NCI-H2171 treated with DMSO at 0.1 percent for 48 hours (cell line): ENCODE results near the gene TWSG1.
"Not testable (repeated sequence)": the region's sequence is repeated elsewhere in the genome, so short reads cannot be mapped to it uniquely, and the experiment has no call there.

Experiments
- DNase-seq: peaks from one replicate; lab custom pipeline; 2025; lab: John Stamatoyannopoulos, UW

TWSG1 gene

GRCh38 chr18:9335697-9336045 lies 1.1 kb downstream of the TWSG1 start:
- DNase-seq, result no peak

- no peak for DNase-seq
Measured at GRCh38 chr18:9336827-9337226, 2.3 kb downstream of the TWSG1 start.

GRCh38 chr18:9337873-9338272 lies 3.3 kb downstream of the TWSG1 start:
- DNase-seq, result no peak

GRCh38 chr18:9340472-9340871 lies 5.9 kb downstream of the TWSG1 start:
- DNase-seq, result no peak

- DNase-seq, result no peak
Measured at GRCh38 chr18:9343577-9343976, 9.0 kb downstream of the TWSG1 start.

- no peak for DNase-seq
Measured at GRCh38 chr18:9346775-9347174, 12.2 kb downstream of the TWSG1 start.

GRCh38 chr18:9348079-9348671 lies 13.6 kb downstream of the TWSG1 start:
- no peak for DNase-seq

- no peak for DNase-seq
Measured at GRCh38 chr18:9348766-9349165, 14.2 kb downstream of the TWSG1 start.

GRCh38 chr18:9353596-9353995 lies 19.0 kb downstream of the TWSG1 start:
- no peak for DNase-seq

GRCh38 chr18:9354256-9354655 lies 19.7 kb downstream of the TWSG1 start:
- no peak for DNase-seq

GRCh38 chr18:9356976-9357375 lies 22.4 kb downstream of the TWSG1 start:
- DNase-seq, result no peak

- peak; percentile 62 for DNase-seq
Measured at GRCh38 chr18:9359796-9360195, 25.2 kb downstream of the TWSG1 start.

GRCh38 chr18:9361191-9361590 lies 26.6 kb downstream of the TWSG1 start:
- DNase-seq, result no peak

- DNase-seq, result no peak
Measured at GRCh38 chr18:9362869-9363268, 28.3 kb downstream of the TWSG1 start.

GRCh38 chr18:9364242-9364641 lies 29.7 kb downstream of the TWSG1 start:
- DNase-seq, result no peak

- no peak for DNase-seq
Measured at GRCh38 chr18:9365406-9365805, 30.8 kb downstream of the TWSG1 start.

- DNase-seq, result no peak
Measured at GRCh38 chr18:9366126-9366714, 31.6 kb downstream of the TWSG1 start.

GRCh38 chr18:9373254-9373653 lies 38.7 kb downstream of the TWSG1 start:
- not testable (repeated sequence) for DNase-seq

- no peak for DNase-seq
Measured at GRCh38 chr18:9379118-9379517, 44.5 kb downstream of the TWSG1 start.

GRCh38 chr18:9380101-9380500 lies 45.5 kb downstream of the TWSG1 start:
- DNase-seq, result no peak

GRCh38 chr18:9380621-9381395 lies 46.2 kb downstream of the TWSG1 start:
- peak; percentile 94 for DNase-seq

GRCh38 chr18:9386879-9387278 lies 52.3 kb downstream of the TWSG1 start:
- no peak for DNase-seq

- DNase-seq, result no peak
Measured at GRCh38 chr18:9387891-9388290, 53.3 kb downstream of the TWSG1 start.

- DNase-seq, result no peak
Measured at GRCh38 chr18:9389706-9390105, 55.1 kb downstream of the TWSG1 start.
